SK-N-MC (cell line): ENCODE measurements around the gene MYO1A.

Experiments used
- EZH2 ChIP-seq: fragments of 200-600 bp; sonication (generic); IDR thresholded peaks from one replicate; pipeline ENCODE4 v1.6.1; 2017; ENCODE audit warnings: antibody characterized with exemption
- FOXP2 ChIP-seq: optimal IDR thresholded peaks from 2 replicates; pipeline ENCODE3; 2011; ENCODE audit warnings: mild to moderate bottlenecking, moderate library complexity; ENCODE audit not compliant: insufficient read depth; ENCODE audit errors: extremely low read length, control extremely low read depth
- POLR2AphosphoS5 ChIP-seq: IDR thresholded peaks from 2 replicates; pipeline ENCODE4 v1.6.1; 2012; ENCODE audit warnings: mild to moderate bottlenecking, low read depth, low read length, borderline replicate concordance

DNA sequence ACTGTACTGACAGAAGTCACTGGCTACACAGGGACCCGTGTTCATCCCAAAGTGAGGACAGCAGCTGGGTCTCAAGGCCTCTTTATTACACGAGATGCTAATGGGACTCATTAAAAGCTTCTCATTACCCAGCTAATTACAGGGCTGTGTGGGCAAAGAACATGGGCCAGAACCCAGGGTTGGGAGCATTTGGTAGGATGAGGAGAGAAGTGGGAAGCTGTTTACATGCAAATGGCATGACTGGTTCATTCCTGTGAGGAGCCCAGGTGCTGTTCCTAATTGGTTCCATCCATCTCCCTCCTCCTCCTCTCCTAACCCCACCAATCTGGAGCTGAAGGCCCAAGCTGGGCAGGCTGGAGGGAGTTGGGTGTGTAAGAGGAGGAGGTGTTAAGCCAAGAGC is 24.7 kb downstream of the MYO1A start:
- TF ChIP-seq EZH2 (no peak), POLR2AphosphoS5 (no peak), FOXP2 (no peak)
